ENCODE results near the gene CTDSPL.

DNA sequence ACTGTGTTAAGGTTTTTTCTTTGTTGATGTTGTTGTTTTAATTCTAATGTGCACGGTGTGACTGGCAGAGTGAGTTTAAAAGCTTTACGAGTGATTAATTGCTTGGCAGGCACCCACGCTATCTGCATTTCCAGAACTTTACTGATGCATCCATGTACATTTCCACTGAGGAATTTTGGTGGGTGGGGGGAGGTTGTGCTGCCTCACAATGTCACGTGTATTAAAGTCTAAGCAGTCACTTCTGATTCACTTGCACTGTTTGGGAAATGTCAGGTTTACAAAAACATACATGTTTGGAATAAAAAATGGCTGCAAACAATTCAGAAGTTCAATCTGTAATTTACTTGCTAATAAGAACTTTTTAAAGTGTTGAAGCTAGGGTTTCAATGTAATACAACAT is 38.5 kb upstream of the CTDSPL start:
- no peak for TF ChIP-seq CTCF (IDR thresholded peaks at IDR 0.05; ENCODE audit: low read length)
- no peak for TF ChIP-seq EZH2 (optimal IDR thresholded peaks at IDR 0.05; ENCODE audit: low read depth, low read length)
- TF ChIP-seq EZH2phosphoT487 (IDR thresholded peaks at IDR 0.05; ENCODE audit: low read length) = no peak
